ENCODE measurements around the gene C2orf81.
"Not testable (repeated sequence)": the region's sequence is repeated elsewhere in the genome, so short reads cannot be mapped to it uniquely, and the experiment has no call there.

The C2orf81 gene

DNA sequence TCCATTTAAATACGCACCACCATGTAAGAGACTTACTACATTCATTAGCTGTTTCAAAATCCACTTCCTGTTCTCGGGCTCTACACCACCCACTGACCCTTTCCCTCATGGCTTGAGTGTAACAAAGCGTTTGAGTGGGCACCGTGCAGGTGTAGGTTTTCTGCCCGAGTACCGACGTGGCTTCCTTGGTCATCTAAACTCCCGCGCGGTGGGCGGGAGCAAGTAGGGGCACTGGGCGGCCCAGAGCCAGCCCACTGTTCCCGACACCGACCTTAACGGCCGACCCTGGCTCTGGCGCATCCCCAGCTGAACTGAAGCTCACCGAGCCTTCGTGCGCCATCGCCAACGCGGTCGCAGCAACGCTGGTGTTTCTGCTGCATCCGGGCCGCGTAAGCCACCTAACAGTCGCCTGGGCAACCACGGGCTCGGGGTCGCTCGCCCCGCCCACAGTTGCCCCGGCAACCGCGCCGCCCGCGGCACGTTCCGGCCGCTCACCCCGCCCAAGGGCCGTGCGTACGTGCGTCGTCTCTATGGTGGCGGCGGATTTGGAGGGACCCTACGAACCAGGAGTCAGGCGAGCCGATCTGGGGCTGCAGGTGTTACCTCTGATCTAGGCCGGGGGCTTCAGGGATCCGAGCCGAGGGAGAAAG, at the start of gene C2orf81, which contains the start of gene WDR54:
Gene C2orf81, minus strand, starts transcription at position 399 of the 650 bp plus-strand sequence. Its CDS starts 59 bp downstream, at position 340.
Gene WDR54, plus strand, starts transcription at position 510 of the 650 bp plus-strand sequence. CDS start 424 bp downstream, outside the sequence.
- DNase-seq: peak; percentile 79 to 89

DNA sequence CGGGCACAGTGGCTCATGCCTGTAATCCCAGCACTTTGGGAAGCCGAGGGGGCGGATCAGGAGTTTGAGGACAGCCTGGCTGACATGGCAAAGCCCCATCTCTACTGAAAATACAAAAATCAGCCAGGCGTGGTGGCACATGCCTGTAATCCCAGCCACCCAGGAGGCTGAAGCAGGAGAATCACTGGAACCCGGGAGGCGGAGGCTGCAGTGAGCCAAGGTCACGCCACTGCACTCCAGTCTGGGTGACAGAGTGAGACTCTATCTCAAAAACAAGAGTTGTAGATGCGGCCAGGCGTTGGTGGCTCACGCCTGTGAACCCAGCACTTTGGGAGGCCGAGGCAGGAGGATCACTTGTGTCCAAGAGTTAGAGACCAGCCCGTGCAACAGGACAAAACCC, 49.3 kb upstream of the C2orf81 start:
- not testable (repeated sequence) for DNase-seq

DNA sequence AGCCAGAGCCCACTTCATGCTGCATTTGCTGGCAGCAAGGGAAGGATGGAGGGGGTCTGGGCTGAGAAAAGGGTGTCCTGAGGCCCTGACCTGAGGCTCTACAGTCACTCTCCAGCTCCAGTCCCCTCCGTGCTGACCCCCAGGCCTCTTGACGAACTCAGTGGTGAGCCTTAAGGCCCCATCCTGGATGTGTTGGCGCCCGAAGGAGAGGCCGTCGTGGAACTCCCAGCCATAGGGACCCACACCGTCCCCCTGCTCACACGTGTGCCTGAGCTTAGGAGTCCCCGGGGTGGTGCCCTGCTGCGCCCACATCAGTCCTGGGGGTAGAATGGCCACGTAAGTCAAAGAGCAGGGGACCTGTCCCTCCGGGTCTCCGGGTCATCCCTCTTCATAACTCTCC, 43.0 kb upstream of the C2orf81 start:
- DNase-seq: no peak

DNA sequence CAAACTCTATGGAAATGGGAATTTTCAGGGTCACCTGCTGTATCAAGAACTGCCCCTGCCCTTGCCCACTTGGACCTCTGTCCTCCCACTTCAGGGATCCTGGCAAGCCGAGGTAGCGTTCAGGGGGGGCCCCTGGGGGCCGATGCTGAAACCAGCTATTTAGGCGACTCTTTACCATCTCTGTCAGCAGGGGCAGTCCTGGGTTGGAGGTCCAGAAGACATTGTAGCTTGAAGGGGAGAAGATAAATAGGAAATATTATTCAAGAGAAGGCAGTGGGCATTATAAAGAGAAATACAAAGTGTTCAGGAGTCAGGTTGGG, 41.3 kb upstream of the C2orf81 start:
- no peak for DNase-seq

DNA sequence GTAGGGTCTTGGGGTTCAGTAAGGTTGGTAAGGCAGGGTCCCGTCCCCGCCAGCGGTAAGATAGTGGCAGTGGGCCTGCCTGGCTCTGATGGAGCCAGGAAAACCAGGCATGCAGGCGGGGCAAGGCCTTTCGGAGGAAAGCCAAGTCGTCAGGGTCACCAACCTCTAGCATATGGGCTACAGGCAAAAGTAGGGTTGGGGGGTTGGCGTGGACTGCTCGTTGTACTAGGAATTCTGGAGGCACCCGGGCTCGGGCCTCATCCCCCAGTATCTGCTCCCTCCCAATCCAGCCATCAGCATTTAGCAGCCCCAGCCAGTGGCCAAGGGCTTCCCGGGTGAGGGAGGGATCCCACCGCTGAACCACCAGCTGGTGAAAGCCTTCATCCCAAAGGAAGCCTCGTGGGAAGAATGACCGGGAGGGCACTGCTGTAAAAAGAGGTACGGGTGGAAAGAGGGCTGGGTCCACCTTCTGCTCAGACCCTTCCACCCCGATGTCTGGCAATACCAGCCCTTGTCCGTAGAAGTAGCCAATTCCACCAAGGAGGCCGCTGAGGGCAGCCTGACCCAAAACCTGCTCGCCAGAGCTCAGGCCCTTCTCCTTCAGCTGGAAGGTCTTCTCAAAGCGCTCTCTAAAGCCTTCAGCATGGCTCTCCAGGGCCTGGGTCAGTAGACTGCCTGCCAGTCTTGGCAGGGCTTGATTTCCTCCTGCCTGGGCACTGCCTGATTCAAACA, 40.8 kb upstream of the C2orf81 start:
- DNase-seq: no peak

DNA sequence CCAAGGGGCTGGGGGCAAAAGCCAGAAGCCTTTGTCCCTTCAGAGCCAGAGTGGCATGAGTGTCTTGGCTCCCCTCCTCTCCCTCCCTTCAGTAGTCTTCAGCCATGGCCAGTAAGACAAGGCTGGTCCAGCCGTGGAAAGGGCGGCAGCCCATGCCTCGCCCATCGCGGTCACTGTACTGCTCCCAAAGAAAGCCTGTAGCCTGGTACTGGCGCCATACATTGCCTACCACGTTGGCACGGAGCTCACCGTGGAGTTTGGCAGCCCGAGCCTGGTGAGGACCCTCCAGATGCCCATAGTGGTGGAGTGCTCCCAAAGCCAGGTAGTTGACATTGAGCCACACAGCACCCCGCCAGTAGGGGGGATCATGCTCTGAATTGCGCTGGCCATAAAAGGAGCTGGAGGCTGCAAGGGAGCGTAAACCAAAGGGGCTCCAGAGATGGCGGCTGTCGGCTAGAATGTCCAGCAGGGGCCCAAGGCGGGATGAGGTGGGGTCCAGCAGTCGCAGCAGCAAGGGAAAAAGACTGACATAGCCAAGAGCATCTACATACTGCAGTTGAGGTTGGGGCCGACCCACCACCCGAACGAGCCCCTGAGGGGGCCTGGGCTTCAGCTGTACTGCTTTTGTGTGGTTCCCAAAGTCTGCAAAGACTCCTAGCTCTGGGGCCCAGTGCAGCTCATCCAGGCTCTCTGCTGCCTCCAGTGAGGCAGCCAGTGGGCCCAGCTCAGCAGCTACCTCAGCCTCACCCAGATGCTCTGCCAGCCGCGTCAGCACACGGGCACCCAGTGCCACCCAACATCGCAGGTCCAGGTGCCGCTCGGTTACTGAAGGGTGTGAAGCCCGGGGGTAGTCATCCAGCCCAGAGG, 40.0 kb upstream of the C2orf81 start:
- no peak for DNase-seq

DNA sequence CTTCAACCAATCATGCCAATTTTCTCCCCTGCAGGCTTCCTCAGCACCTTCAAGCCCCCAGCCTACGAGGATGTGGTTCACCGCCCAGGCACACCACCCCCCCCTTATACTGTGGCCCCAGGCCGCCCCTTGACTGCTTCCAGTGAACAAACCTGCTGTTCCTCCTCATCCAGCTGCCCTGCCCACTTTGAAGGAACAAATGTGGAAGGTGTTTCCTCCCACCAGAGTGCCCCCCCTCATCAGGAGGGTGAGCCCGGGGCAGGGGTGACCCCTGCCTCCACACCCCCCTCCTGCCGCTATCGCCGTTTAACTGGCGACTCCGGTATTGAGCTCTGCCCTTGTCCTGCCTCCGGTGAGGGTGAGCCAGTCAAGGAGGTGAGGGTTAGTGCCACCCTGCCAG, 38.8 kb upstream of the C2orf81 start:
- DNase-seq: not testable (repeated sequence)

DNA sequence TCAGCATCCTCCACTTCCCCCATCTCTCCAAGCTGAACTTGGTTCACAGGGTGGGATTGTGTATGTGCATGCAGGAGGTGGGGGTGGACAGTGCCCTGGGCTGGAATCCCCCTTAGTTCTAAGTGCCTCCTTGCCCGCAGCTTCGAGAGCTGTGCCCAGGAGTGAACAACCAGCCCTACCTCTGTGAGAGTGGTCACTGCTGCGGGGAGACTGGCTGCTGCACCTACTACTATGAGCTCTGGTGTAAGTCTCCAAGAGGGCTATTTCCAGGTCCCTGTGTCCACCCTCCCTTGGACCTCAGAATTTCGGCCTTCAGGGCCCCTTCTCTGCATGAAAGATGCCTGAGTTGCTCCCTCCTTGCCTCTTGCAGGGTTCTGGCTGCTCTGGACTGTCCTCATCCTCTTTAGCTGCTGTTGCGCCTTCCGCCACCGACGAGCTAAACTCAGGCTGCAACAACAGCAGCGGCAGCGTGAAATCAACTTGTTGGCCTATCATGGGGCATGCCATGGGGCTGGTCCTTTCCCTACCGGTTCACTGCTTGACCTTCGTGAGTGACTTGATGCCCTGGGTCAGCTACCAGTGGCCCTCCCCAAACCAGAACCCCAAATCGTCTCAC, 38.2 kb upstream of the C2orf81 start:
- not testable (repeated sequence) for DNase-seq

DNA sequence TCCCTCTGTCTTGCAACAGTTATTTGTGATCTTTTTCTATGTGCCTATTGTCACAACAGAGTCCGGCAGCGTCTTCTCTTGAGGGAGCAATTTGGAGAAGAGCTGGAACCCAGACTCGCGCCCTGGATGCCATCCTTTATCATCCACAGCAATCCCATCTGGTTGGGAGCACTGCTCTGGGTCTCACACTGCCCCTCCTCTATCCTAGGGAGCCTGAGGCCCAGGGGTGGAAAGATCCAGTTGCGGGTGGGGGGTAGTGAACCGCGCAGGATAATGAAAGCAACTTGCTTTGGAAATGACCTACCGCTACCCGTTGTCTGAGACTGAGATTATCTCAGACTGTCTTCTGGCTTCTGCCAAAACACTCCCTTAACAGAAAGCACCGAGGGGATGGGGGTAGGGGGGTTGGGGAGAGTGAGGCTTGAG, 37.5 kb upstream of the C2orf81 start:
- DNase-seq: no peak

DNA sequence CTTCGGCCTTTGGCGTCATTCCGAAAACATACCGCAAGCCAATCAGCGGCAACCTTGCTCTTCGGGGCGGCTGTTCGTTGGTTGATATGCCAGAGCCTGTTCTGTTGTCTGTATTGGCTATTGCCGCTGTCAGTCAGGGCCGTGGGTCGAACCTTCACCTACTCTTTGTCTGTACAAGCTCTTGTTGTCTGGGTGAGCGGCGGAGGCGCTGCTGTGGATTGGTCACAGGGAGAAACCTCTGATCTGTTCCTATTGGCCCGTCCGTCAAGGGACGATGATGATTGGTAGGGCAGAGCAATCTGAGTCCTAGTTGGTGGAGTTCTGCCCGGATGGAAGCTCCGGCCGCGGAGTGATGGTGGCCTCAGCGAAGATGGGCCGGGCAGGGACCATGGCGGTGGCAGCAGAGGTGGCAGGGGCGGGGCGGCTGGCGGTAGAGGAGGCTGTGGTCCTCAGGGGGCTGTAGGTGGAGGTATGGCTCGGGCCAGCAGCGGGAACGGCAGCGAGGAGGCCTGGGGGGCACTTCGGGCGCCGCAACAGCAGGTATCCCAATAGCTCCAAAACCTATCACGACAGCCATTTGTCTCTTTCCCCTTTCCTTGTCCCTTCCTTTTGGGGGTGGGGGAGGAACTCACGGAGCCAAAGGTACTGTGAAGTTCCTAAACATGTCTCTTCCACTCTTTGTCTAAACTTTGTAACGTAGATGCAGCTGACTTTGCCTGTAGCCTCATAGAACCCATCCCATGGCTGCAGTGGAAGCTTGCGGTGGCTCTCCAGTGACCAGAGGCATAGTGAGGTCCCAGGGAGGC, 36.9 kb upstream of the C2orf81 start, which contains the start of gene WBP1:
Gene WBP1, plus strand, starts transcription at position 307 of the 806 bp plus-strand sequence. Its CDS starts 165 bp downstream, at position 472.
- peak; percentile 99 for DNase-seq

DNA sequence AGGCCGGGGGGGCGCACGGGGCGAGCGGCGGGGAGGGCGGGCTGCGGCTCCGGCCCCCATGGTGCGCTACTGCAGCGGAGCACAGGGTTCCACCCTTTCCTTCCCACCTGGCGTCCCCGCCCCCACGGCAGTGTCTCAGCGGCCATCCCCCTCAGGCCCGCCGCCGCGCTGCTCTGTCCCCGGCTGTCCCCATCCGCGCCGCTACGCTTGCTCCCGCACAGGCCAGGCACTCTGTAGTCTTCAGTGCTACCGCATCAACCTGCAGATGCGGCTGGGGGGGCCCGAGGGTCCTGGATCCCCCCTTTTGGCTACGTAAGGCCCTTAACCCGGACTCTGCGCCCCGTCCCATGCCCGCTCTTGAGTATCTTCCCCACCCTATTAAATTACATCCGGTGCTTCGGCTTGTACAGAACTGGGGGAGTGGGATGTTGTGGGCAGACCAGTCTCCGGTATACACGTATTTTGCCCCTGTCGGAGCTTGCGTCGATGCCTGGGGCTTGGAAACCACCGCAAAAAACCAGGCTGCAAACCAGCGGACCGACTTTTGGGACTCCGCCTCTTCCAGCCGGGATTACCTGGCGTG, 36.2 kb upstream of the C2orf81 start:
- DNase-seq: peak in 1 of 2 experiments; percentile 64

DNA sequence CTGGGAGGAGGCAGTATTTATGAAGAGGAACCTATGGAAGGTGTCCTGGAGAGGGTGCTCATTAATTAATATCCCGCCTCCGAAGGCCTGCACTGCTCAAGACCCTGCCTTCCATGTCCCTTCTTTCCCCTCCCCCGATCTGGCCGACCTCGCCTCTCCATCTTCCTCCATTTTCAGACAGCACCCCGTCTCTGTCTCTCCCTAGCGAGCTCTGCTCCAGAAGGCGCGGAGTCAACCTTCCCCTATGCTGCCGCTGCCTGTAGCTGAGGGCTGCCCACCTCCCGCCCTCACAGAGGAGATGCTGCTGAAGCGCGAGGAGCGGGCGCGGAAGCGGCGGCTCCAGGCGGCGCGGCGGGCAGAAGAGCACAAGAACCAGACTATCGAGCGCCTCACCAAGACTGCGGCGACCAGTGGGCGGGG, 35.7 kb upstream of the C2orf81 start:
- peak in 1 of 2 experiments; percentile 64 for DNase-seq

DNA sequence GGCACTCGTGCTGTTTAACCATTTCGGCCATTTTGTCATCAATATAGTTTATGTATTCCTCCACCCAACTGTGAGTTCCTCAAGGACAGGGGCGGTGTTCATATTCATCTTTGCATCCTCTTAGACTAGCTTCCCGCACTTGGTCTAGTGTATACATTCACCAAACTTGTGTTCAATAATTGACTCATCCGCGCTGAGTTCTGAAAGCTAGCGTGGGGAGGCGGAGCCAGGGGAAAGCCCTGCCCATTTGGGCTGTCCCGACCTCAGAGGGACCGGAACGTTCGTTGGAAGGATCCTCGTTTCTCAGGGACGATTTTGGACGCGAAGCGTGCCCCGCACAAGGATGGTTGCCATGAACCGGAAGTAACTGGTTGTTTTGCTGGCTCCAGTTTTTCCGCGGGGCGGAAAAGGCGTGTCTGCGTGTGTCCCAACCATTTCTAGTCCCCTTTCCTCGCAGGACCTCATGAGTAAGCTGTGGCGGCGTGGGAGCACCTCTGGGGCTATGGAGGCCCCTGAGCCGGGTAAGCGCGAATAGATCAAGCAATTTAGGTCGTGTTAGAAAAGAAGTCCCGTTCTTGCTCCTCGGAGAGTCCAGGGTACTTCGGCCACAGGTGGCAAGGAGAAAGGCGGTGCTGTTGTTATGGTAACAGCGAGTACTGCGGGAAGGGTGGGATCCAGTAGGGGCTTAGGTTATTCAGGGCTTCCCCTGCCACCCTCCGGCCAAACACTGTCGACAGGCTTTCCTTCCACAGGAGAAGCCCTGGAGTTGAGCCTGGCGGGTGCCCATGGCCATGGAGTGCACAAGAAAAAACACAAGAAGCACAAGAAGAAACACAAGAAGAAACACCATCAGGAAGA, 33.5 kb upstream of the C2orf81 start, which contains the start of gene INO80B:
Gene INO80B, plus strand, starts transcription at position 434 of the 858 bp plus-strand sequence. Its CDS starts 30 bp downstream, at position 464.
- peak; percentile 82 to 98 for DNase-seq

DNA sequence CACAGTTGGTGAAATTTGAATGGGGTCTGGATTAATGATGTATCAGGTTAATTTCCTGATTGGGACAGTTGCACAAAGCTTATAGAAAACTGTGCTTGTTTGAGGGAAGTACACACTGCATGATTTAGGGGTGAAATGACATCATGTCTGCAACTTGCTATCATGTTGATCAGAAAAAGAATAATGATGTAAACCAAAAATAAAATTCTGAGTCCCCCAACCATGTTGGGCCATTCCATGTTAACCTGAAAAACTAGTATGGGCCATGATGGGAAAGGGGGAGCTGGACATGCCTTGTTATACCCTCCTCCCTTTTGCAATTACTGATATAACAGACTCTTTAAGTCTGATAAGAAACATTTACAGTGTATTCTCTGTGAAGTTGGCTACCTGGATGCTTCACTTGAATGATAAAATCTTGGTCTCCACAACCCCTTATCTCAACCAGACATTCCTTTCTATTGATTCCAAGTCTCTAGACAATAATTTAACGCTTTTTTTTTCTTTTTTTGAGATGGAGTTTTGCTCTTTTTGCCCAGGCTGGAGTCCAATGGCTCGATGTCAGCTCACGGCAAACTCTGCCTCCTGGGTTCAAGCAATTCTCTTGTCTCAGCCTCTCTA, 29.3 kb upstream of the C2orf81 start:
- DNase-seq: no peak

DNA sequence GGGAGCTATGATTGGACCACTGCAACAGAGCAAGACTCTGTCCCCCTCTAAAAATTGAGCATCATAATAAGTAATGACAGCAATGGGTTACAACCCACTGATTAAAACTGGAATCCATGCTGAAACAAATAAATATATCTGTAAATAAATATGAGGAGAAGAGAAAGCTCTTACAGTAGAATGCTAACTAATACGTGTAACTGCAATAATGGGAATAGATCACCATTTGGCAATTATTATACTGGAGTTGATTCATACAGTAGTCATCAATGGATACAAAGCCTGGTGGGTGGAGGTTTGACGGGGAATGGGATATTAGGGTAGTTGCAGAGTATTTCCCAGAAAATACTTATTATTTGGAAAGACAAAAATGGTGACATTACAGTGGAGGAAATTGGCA, 27.4 kb upstream of the C2orf81 start:
- no peak for DNase-seq

DNA sequence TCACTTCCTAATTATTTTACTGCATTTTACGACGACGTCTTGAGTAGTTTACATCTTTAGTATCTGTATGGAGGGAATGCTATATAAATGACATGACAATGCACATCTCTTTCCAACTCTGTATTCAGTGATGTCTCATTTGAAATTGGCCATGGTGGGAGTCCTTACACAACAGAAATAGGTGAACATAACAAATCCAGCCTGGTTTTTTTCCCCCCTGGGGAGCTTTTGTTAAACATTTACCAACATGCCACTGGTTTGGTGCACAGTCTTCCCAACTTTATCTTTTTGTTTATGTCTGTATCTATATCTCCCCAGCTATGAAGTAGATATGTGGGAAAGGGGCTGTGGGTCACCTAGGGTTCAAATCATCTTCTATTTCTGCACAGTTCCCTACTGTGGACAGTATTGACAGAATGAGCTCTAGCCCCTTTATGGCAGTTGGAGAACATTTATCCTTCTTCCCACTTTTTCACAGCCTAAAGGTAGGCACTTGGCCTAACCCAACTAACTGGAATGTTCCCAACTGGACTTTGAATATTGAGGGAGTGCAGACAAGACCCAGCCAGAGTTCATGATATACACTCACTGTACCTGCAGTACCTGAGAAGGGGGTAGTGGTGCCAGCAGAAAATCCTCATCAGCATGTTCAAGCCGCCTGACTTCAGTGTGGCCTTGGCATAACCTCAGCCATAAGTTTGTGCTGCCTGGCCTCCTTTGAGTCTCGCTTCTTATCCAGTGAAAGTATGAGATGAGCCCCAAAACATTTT, 26.0 kb upstream of the C2orf81 start:
- DNase-seq: no peak

DNA sequence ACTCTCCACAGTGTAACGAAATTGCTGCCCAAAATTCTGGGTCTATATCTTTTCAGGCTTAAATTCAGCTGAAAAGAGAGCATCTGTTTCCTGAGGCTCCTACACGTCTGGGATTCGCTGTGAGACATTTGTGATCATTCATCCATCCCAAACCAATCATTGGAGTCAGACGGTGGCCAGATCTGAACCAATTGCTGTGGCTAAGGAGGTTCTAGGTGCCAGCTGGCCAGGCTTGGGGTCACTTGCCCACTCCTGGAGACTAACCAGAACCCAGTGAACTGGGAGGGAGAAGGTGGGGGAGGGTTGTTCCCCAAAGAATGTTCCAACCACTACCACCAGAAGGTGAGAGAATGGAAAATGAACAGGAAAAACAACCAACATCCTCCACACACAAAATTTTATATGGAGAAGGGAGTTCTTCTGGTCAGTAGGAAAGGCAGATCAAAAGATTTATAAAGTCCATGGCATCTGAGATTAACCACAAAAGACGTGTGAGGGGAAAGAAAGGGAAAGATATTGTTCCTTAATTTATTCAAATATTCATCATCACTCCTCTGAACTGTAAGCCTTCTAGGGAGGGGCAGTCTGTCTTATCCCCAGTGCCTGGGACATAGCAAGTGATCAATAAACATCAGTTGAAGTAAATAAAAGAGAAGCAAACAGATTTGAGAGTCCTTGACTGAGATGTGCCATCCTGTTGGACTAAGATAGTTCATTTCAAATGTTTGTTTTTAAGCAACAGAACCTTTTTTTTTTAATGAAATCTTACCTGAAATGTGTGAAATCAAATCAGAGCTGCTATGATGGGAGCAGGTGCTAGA, 23.3 kb upstream of the C2orf81 start:
- DNase-seq: peak in 1 of 2 experiments; percentile 42

Data from NCI-H446 (cell line).